NCI-H1417 treated with DMSO at 0.1 percent for 48 hours (cell line): ENCODE measurements around the gene MOCOS.
A peak's percentile ranks its signal among the peaks of the same experiment; 100 is the strongest.

Source experiments
- DNase-seq: peaks from one replicate; lab custom pipeline; 2025; lab: John Stamatoyannopoulos, UW

The MOCOS gene

GRCh38 chr18:36273347-36273746, 86.0 kb downstream of the MOCOS start:
- DNase-seq = no peak

GRCh38 chr18:36274083-36274715, 86.9 kb downstream of the MOCOS start:
- DNase-seq = no peak

GRCh38 chr18:36275561-36275960, 88.3 kb downstream of the MOCOS start:
- DNase-seq = no peak

- DNase-seq = no peak
These were observed 91.7 kb downstream of the MOCOS start for GRCh38 chr18:36279001-36279400.

- no peak for DNase-seq
These were observed 94.6 kb downstream of the MOCOS start for GRCh38 chr18:36281936-36282335.

- no peak for DNase-seq
These were observed 96.2 kb downstream of the MOCOS start for GRCh38 chr18:36283448-36283847.

DNA sequence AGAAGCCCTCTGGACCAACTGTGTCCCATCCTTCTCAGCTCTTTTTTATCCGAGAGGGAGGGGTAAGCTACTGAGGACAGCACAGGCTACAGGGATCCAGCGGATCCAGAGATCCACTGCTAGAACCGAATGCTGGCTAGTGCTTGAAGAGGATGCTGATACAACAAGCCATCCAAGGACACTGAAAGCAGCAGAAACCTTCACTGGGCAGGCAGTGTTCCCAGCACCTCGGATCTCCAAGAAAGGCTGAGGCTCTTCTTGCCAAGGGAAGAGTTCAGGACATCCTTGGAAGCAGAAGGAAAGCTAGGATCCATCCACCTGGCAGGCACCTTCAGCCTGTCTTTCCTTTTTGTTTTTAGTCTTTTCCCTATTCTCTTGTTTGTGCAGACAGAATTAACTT, 97.0 kb downstream of the MOCOS start:
- DNase-seq = no peak

GRCh38 chr18:36284671-36285295, 97.5 kb downstream of the MOCOS start:
- peak; percentile 39 for DNase-seq

GRCh38 chr18:36287653-36288052, 100.4 kb downstream of the MOCOS start:
- no peak for DNase-seq

DNA sequence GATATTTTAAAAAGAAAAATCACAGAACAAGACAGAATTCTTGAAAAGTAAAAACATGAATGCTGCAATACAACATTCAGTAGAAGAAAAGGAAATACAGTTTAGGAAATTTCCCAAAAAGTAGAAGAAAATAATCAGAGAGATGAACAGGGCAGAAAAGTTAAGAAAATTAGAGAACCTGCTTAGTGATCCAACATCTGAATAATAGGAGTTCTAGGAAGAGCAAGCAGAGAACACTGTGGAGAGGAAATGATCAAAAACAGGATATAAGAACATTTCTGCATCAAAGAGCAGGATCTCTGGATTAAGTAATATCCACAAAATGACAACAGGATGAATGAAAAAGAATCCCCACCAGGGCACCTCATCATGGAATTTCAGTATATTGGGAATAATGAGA, 101.4 kb downstream of the MOCOS start:
- DNase-seq = no peak

DNA sequence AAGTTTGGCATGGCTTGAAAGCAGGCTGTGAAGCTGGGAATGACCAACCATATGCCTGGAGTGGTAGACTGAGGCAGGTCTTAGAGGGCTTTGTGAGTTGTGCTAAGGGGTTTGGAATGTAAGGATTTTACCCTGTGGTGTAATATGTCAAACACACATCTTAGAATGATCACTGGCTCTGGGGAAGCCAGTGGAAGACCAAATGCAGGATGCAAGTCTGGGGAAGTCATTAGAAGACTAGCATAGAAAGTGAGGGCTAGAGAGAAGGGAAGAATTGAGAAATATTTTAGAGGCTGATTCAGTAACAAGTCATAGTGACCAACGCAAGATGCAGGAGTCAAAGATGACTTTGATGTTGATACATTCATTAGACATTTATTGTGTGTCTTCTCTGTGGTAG, 106.7 kb downstream of the MOCOS start:
- no peak for DNase-seq

DNA sequence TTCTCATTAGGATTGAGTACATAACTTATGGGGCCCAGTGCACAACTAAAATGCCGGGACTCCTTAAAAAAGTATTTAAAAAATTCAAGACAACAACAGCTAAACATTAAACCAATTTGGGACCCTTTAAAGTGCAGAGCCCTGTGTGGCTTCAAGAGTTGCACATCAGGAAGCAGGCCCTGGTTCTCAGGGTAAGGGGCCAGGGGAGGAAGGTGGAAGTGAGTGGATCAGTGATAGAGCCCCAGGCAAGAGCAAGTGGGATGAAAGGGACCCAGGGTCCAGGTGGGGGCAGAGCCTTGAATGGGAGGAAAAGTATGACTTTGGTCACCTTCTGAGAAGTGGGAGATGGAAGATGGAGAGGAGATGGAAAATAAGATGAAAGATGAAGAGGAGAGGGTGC, 107.9 kb downstream of the MOCOS start:
- no peak for DNase-seq

GRCh38 chr18:36295880-36296301, 108.6 kb downstream of the MOCOS start:
- DNase-seq = no peak

DNA sequence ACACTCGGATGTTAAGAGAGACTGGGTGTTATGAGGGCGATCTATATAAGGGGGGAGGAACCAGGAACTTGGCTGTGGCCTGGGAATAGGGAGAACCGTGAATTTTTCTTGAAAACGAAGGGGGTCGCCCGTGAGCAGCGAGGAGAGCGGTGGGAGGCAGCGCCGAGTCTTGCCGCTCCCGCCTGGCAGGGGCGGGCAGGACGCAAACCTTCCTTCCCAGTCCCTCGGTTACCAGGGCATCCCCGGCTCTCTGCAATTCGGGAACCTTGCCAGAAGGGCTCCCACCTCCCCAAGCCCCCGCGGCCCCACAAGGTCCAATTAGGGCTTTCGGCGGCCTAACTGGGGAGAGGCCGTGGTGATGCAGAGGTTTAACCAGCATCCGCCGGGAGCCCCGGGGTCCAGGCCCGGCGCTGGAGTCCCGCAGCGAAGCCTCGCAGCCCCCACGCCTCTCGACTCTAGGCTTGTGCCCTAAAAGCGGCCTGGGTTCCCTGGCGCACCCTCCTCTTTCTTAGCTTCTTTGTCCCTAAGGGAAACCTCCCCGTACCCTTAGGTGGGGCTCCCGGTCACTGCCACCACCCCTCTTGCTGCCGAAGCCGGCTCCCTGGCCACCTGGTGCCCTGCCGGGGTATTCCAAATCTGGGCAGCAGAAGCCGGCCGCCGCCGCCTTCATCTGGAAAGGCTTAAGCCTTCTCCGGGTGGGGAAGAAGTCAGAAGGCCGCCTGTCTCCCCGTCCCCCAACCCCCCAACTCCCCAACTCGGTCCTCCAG, 109.5 kb downstream of the MOCOS start:
- DNase-seq = peak; percentile 81

GRCh38 chr18:36297417-36298125, 110.3 kb downstream of the MOCOS start, which contains the start of gene FHOD3:
FHOD3 (plus strand) TSS chr18:36297713; CDS start chr18:36297836, 123 bp downstream.
- no peak for DNase-seq

DNA sequence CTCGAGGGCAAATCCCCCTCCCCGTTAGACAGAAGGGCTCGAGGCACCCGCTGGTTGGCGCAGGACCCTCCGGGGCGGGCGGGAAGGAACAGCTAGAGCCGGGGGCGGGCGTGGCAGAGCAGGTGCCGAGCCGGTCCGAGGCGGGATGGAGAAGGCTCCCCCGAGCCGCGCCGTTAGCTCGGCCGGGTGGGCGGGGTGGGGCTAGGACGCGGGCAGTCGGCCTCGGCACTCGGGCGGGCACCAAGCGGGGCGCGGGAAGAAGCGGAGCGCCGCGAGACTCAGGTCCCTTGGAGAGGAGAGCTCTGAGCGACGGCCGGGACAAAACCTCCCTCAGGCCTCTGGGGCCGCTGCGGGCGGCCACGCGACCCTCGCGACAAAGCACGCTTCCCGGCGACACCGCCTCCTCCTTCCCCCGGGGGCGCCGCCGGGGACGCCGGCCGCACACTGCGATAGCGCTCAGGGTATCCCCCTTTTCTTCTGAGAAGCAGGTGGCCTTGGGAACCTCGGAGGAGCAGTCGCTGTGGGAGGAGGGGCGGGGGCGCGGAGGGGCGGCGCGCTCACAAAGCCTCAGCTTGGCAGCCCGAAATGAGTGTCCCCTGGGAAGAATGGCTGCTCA, 110.9 kb downstream of the MOCOS start:
- DNase-seq = no peak

GRCh38 chr18:36299015-36299414, 111.7 kb downstream of the MOCOS start:
- no peak for DNase-seq

- DNase-seq = no peak
These were observed 112.9 kb downstream of the MOCOS start for GRCh38 chr18:36300211-36300610.

- DNase-seq = no peak
These were observed 114.6 kb downstream of the MOCOS start for GRCh38 chr18:36301884-36302283.

DNA sequence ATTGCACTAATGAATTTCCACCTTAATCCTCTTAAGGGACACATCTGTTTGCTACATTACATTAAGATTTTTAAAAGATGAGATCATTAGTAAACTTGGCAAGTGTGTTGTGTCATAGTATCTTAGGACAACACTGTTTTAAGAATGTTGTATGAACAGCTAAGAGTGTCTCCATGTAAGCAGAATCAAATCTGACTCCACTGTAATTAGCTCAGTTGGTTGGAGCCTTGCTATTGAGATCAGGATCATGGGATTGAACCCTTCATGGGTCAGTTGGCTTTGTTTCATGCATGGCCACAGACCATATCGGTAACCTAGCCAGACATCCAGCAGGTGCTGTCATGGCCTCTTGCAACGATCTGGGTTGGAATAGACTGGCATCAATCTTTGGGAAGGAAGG, 115.4 kb downstream of the MOCOS start:
- no peak for DNase-seq

DNA sequence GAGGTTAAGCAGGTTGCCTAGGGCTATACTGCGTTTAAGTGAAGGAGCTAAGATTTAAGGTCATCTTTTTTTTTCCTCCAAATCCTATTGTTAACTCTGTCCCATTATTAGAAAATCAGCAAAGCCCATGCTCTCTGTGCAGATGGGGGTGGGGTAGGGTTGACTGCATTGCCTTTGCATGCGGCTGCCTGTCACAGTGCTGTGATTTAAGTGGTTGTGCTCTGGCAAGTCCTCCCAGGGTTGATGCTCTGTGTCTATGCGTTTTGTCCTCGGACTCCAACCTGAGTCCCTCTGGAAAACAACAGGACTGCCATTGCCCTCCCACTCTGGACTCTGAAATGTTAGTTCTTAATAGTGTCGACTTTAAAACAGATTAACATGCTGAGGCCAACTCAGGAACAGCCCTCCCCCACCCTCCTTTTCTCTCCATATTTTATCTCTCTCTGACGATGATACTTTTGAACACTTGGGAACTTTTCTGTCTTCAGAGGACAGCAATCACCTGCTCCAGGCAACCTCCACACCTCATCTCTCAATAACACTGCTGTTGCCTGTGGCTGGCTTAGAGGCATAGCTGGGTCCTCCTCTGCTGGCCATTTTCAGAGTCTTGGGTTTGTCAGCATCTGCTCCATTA, 116.0 kb downstream of the MOCOS start:
- DNase-seq = no peak

DNA sequence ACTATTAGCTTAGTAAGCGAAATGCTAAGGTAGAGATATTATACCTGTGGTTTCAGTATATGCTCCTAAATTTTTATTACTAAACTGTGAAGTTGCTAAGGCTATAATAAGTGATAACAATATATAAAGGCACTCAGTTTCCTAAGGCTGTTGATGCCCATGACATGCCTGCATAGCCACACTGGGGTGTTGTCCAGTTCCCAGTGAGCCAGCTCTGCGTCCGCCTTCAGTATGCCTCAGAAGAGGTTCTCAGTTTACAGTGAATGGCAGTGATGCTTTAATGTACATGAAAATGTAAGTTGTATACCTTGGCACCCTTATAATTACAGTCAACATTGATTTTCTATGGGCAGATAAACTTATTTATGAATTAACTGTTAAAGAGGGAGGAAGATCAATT, 117.4 kb downstream of the MOCOS start:
- no peak for DNase-seq
